GM12878 (cell line): ENCODE measurements around the gene LUZP2. TPM values are rescaled to one million over a fixed set of nuclear protein-coding genes. Genes with fewer than 3 reads are reported as not detected.

Source experiments
- ATF2 ChIP-seq: IDR thresholded peaks from 2 replicates; pipeline ENCODE4 v1.6.1; 2012; ENCODE audit warnings: low read length, inconsistent platforms
- CUX1 ChIP-seq: IDR thresholded peaks from 2 replicates; pipeline ENCODE4 v1.6.1; 2012; ENCODE audit warnings: improper control_type of control experiment, low read depth, low read length; ENCODE audit not compliant: insufficient replicate concordance
- ETV6 ChIP-seq, 2 experiments: fragments of 450-650 bp in 1 of 2; IDR thresholded peaks in 1 of 2; conservative IDR thresholded peaks in 1 of 2; 2 replicates each; pipeline ENCODE4 v1.6.1; 2014; ENCODE audit warnings: antibody characterized with exemption in 1 of 2, borderline replicate concordance in 1 of 2, low read depth in 1 of 2, mild to moderate bottlenecking in 1 of 2, moderate library complexity in 1 of 2
- KDM1A ChIP-seq: fragments of 200-600 bp; sonication (generic); IDR thresholded peaks from 2 replicates; pipeline ENCODE4 v1.6.1; 2016; ENCODE audit warnings: borderline replicate concordance
- NFIC ChIP-seq: IDR thresholded peaks from 2 replicates; pipeline ENCODE4 v1.6.1; 2012; ENCODE audit warnings: low read depth, mild to moderate bottlenecking, inconsistent platforms, low read length, moderate library complexity
- PKNOX1 ChIP-seq: fragments of 450-650 bp; IDR thresholded peaks from 2 replicates; pipeline ENCODE4 v1.6.1; 2016; ENCODE audit warnings: mild to moderate bottlenecking
- POLR2AphosphoS5 ChIP-seq: IDR thresholded peaks from 2 replicates; pipeline ENCODE4 v1.6.1; 2011; ENCODE audit warnings: mild to moderate bottlenecking, low read length, inconsistent platforms
- RCOR1 ChIP-seq: conservative IDR thresholded peaks from 2 replicates; pipeline ENCODE4 v1.6.1; 2012; ENCODE audit warnings: low read depth, low read length, improper control_type of control experiment
- SREBF1 ChIP-seq: IDR thresholded peaks from 2 replicates; pipeline ENCODE4 v1.6.1; 2012; ENCODE audit warnings: mild to moderate bottlenecking, low read length
- TBL1XR1 ChIP-seq: IDR thresholded peaks from 2 replicates; pipeline ENCODE4 v1.6.1; 2012; ENCODE audit warnings: low read depth, low read length, improper control_type of control experiment
- ZBTB40 ChIP-seq: fragments of 450-650 bp; IDR thresholded peaks from 2 replicates; pipeline ENCODE4 v1.6.1; 2016; ENCODE audit warnings: mild to moderate bottlenecking, moderate library complexity, borderline replicate concordance
- ZNF384 ChIP-seq: IDR thresholded peaks from 2 replicates; pipeline ENCODE4 v1.6.1; 2012; ENCODE audit warnings: low read depth, mild to moderate bottlenecking, low read length, improper control_type of control experiment, borderline replicate concordance
- polyA plus RNA-seq, 11 experiments: library from polyadenylated mRNA; depleted of rRNA in 4 of 11; unstranded in 6 of 11; stranded (reverse) in 5 of 11; fragments of >200 nt; fragmentation: Nextera tagmentation in 4 of 11; fragmentation: Illumina TruSeq in 1 of 11; extraction: Ambion mirVana in 4 of 11; extraction: Trizol in 1 of 11; gene quantifications; 1 replicate in 1 of 11; 2 replicates in 10 of 11; pipeline versions ENCODE4 v1.2.1 to v1.2.3, GENCODE V29; 2011 to 2016; ENCODE audit warnings: inconsistent platforms in 2 of 11, missing spikeins in 2 of 11, low read depth in 1 of 11
- total RNA-seq, 4 experiments: library from RNA; depleted of rRNA in 3 of 4; stranded (reverse); fragments of >200 nt in 3 of 4; fragmentation: Illumina TruSeq in 1 of 4; extraction: Trizol in 1 of 4; gene quantifications; 2 replicates each; pipeline versions ENCODE4 v1.2.1 to v1.2.3, GENCODE V29; 2013 to 2021

Gene LUZP2
- total and polyA plus RNA-seq, 10 of the 15 experiments (the other 5 are each of a cell fraction or from before 2014, with no cell fraction given): not detected

- TF ChIP-seq CUX1 (no peak), ETV6 (conservative IDR thresholded peaks at IDR 0.05 in 1 of 2, IDR thresholded peaks at IDR 0.05 in 1 of 2; ENCODE audit: borderline replicate concordance in 1 of 2, low read depth in 1 of 2) (no peak), ATF2 (no peak), NFIC (no peak), KDM1A (no peak), SREBF1 (no peak), TBL1XR1 (no peak), RCOR1 (no peak), ZNF384 (no peak), POLR2AphosphoS5 (no peak), ZBTB40 (no peak), PKNOX1 (no peak)
Observed at GRCh38 chr11:25038131-25038530, 541.3 kb downstream of the LUZP2 start (continued).
